ENCODE results near the gene DTNBP1. TPM values are rescaled to one million over a fixed set of nuclear protein-coding genes. Genes with fewer than 3 reads are reported as not detected.

The DTNBP1 gene
- total and polyA plus RNA-seq, 2 of the 4 experiments (the other 2 are of a cell fraction): 4.8 to 18.7 TPM

- H3K4me2 ChIP-seq (ENCODE audit: low read depth, low read length): no peak overlapping the region
- POLR2A ChIA-PET (ENCODE audit: unreplicated experiment): no interaction called here
- H2BK15ac ChIP-seq (ENCODE audit: low read depth, low read length): no peak overlapping the region
- H4K91ac ChIP-seq (ENCODE audit: insufficient read depth, low read depth, low read length): no peak overlapping the region
- no peak for DNase-seq
- BruUV-seq (replicated peaks): no TSS peak
- H4K8ac ChIP-seq (ENCODE audit: low read depth in 2 of 2, low read length in 2 of 2): no peak overlapping the region
- ATAC-seq (ENCODE audit: low read depth): no peak
- no peaks in the 10 kb centered on the region for H3K4me1 ChIP-seq (ENCODE audit: control insufficient read depth, insufficient read depth, low read length)
- intact Hi-C loops (cut with micrococcal nuclease) (no loop called here), in situ Hi-C loops (cut with MboI; ENCODE audit: low sequenced_read_pairs) (no loop called here), dilution Hi-C loops (cut with HindIII; ENCODE audit: low sequenced_read_pairs, unreplicated experiment) (no loop called here)
- no peak for TF ChIP-seq CHD1 (IDR thresholded peaks at IDR 0.05; ENCODE audit: low read depth, low read length)
- no peak for TF ChIP-seq RAD21 (IDR thresholded peaks at IDR 0.05; ENCODE audit: low read length)
- TF ChIP-seq, protein P1, sequence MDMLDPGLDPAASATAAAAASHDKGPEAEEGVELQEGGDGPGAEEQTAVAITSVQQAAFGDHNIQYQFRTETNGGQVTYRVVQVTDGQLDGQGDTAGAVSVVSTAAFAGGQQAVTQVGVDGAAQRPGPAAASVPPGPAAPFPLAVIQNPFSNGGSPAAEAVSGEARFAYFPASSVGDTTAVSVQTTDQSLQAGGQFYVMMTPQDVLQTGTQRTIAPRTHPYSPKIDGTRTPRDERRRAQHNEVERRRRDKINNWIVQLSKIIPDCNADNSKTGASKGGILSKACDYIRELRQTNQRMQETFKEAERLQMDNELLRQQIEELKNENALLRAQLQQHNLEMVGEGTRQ (IDR thresholded peaks at IDR 0.05; ENCODE audit: low read depth, low read length): no peak
- no peak for TF ChIP-seq NFE2L2 (IDR thresholded peaks at IDR 0.05; ENCODE audit: low read depth, low read length)
- no peak for TF ChIP-seq MAFK (IDR thresholded peaks at IDR 0.05; ENCODE audit: low read depth, low read length)
- TF ChIP-seq POLR2A (IDR thresholded peaks at IDR 0.05; ENCODE audit: low read depth, low read length): no peak
- no peak for TF ChIP-seq FOS (IDR thresholded peaks at IDR 0.05; ENCODE audit: low read depth, low read length)
- CTCF ChIA-PET: no interaction called here
- no peak overlapping the region for H2BK5ac ChIP-seq (ENCODE audit: low read depth, low read length, poor library complexity, severe bottlenecking)
- H2BK120ac ChIP-seq (ENCODE audit: low read depth, low read length): no peak overlapping the region
- no CpG with 5 or more reads among the region's 1 CpG for whole genome bisulfite sequencing, 2 experiments (ENCODE audit: extremely low coverage in 2 of 2, insufficient read length in 1 of 2)
- no peak overlapping the region for H3K9ac ChIP-seq (ENCODE audit: low read depth, low read length)
- no peak overlapping the region for H3K4ac ChIP-seq (ENCODE audit: low read depth, low read length)
- no peak overlapping the region for H2BK20ac ChIP-seq (ENCODE audit: low read depth, low read length)
- peaks cover 0 to 5% of the 10 kb centered on the region in 2 experiments; a peak in 1 of 4 replicates for H3K79me1 ChIP-seq (ENCODE audit: low read depth in 1 of 2, low read length in 2 of 2)
- H3K14ac ChIP-seq (replicated peaks; ENCODE audit: low read depth, low read length): no peak overlapping the region
- H4K20me1 ChIP-seq (ENCODE audit: insufficient read depth, low read length): no peaks in the 10 kb centered on the region
- no peak overlapping the region for H3K18ac ChIP-seq (ENCODE audit: low read depth, low read length)
- no peak overlapping the region for H2AK5ac ChIP-seq (ENCODE audit: low read depth, low read length)
- H4K5ac ChIP-seq (ENCODE audit: low read depth, low read length): no peak overlapping the region
- H3K27me3 ChIP-seq (ENCODE audit: control insufficient read depth, insufficient read depth, low read length): no peaks in the 10 kb centered on the region
- no peak overlapping the region for H2AFZ ChIP-seq (replicated peaks; ENCODE audit: low read length, poor library complexity)
- no peak overlapping the region for H2AK9ac ChIP-seq (replicated peaks; ENCODE audit: low read depth, low read length, poor library complexity)
- H3K9me3 ChIP-seq (ENCODE audit: control insufficient read depth, insufficient read depth, low read length): peaks cover 6% of the 10 kb centered on the region
- no peak overlapping the region for H3K56ac ChIP-seq (ENCODE audit: extremely low read depth, insufficient read depth, low read length)
- H3K27ac ChIP-seq (ENCODE audit: insufficient read depth, low read length): no peak overlapping the region
- H3K23ac ChIP-seq (ENCODE audit: low read depth, low read length): no peak overlapping the region
- H3K4me3 ChIP-seq (ENCODE audit: insufficient read depth, low read depth, low read length): no peak overlapping the region
- no peaks in the 10 kb centered on the region for H3K36me3 ChIP-seq (ENCODE audit: control insufficient read depth, insufficient read depth, low read length)
- no peaks in the 10 kb centered on the region for H3K9me1 ChIP-seq (ENCODE audit: insufficient read depth, low read length)
These were observed 17.9 kb downstream of the DTNBP1 start for GRCh38 chr6:15644904-15645303.
